AG04450 (cell line): ENCODE results near the gene FBXO28. TPM values are rescaled to one million over a fixed set of nuclear protein-coding genes. Genes with fewer than 3 reads are reported as not detected.

ENCODE experiments used
- CTCF ChIA-PET: fragments of 300-600, 350-600 bp; formaldehyde crosslinking; extraction: SDS; loops from one replicate; lab custom pipeline; 2022; ENCODE audit warnings: antibody characterized with exemption, inconsistent platforms; lab: Charles Lee
- POLR2A ChIA-PET: fragments of 350-600 bp; formaldehyde crosslinking; extraction: SDS; loops from one replicate; lab custom pipeline; 2021; ENCODE audit warnings: antibody characterized with exemption, inconsistent platforms; lab: Yijun Ruan, JAX
- DNase-seq: peaks from one replicate; pipeline ENCODE4 v3.0.0-alpha.2; 2011; ENCODE audit warnings: low read depth, low spot score
- H3K27ac ChIP-seq: one replicate; pipeline ENCODE4 v1.5.1; 2012; ENCODE audit warnings: low read depth, low read length, control low read depth
- H3K27me3 ChIP-seq: one replicate; pipeline ENCODE4 v1.6.0; 2012; ENCODE audit warnings: low read length; ENCODE audit not compliant: control insufficient read depth, insufficient read depth
- H3K4me3 ChIP-seq: 2 replicates; pipeline ENCODE4 v1.5.1; 2011; ENCODE audit warnings: mild to moderate bottlenecking, low read depth, low read length, control low read depth
- H3K9me3 ChIP-seq: 2 replicates; pipeline ENCODE4 v1.5.1; 2012; ENCODE audit warnings: low read length; ENCODE audit not compliant: control insufficient read depth, insufficient read depth
- CTCF ChIP-seq: IDR thresholded peaks from 2 replicates; pipeline ENCODE4 v1.5.1; 2011; ENCODE audit warnings: low read depth, low read length, control low read depth, inconsistent platforms
- polyA minus RNA-seq: library from RNA; depleted of rRNA, polyadenylated mRNA; stranded (reverse); fragments of >200 nt; gene quantifications from 2 replicates; pipeline ENCODE4 v1.2.3, GENCODE V29; 2011; rRNA and poly(A)+ RNA removed
- polyA plus RNA-seq: library from polyadenylated mRNA; depleted of rRNA; stranded (reverse); fragments of >200 nt; gene quantifications from 2 replicates; pipeline ENCODE4 v1.2.3, GENCODE V29; 2011; rRNA removed

FBXO28 gene
- polyA plus RNA-seq = 20.2 and 27.2 TPM in 2 replicates
- 20.1 and 34.1 TPM in 2 replicates for polyA minus RNA-seq

GRCh38 chr1:224113918-224114786 lies at the start of gene FBXO28:
FBXO28 (plus strand) TSS chr1:224114111; CDS start chr1:224114130, 19 bp downstream.
- CTCF ChIA-PET = interaction anchor here (0.5 to 0.6 kb wide), 3 partner anchors 69 to 765 kb away, joined by 3 to 4 read pairs (median 3); no protein-coding TSS in a partner anchor
- Histone ChIP-seq H3K9me3 (no peaks in the 10 kb centered on the region), H3K27ac (peak within 1 kb of the TSS; percentile 69), H3K4me3 (peak within 1 kb of the TSS; percentile 91), H3K27me3 (no peaks in the 10 kb centered on the region)
- POLR2A ChIA-PET = interaction anchor here (0.7 kb wide), 1 partner anchor 43 kb away, joined by 6 read pairs; no protein-coding TSS in a partner anchor
- DNase-seq = peak; percentile 76
- TF ChIP-seq CTCF = no peak

- Histone ChIP-seq H3K27ac (no peak overlapping the region), H3K27me3 (no peaks in the 10 kb centered on the region), H3K9me3 (peaks cover 7% of the 10 kb centered on the region; the same call in 1 of the 2 replicates), H3K4me3 (no peak overlapping the region)
- no peak for DNase-seq
- CTCF ChIA-PET = interaction anchor here (0.6 to 2.7 kb wide), 3 partner anchors 13 to 508 kb away, joined by 3 to 18 read pairs (median 6); no protein-coding TSS in a partner anchor
- no peak for TF ChIP-seq CTCF
- POLR2A ChIA-PET = interaction anchor here (0.6 kb wide), 1 partner anchor 120 kb away, joined by 3 read pairs; no protein-coding TSS in a partner anchor
These were observed 49.8 kb upstream of the FBXO28 start for GRCh38 chr1:224064150-224064549.

- DNase-seq = no peak
- CTCF ChIA-PET = interaction anchor here (1.4 to 2.7 kb wide), 2 partner anchors 14 to 16 kb away, joined by 6 to 18 read pairs; no protein-coding TSS in a partner anchor
- Histone ChIP-seq H3K9me3 (no peaks in the 10 kb centered on the region), H3K27me3 (no peaks in the 10 kb centered on the region), H3K4me3 (no peak overlapping the region), H3K27ac (no peak overlapping the region)
- POLR2A ChIA-PET = no interaction called here
- TF ChIP-seq CTCF = no peak
These were observed 48.5 kb upstream of the FBXO28 start for GRCh38 chr1:224065455-224065854.

- CTCF ChIA-PET = interaction anchor here (0.5 to 1.9 kb wide), 4 partner anchors 16 to 264 kb away, joined by 3 to 5 read pairs (median 4); no protein-coding TSS in a partner anchor
- Histone ChIP-seq H3K9me3 (no peaks in the 10 kb centered on the region; the same call in 1 of the 2 replicates), H3K27ac (no peak overlapping the region), H3K4me3 (no peak overlapping the region), H3K27me3 (no peaks in the 10 kb centered on the region)
- TF ChIP-seq CTCF = no peak
- POLR2A ChIA-PET = no interaction called here
- no peak for DNase-seq
These were observed 46.7 kb upstream of the FBXO28 start for GRCh38 chr1:224067207-224067606.
